Liver (tissue), 3 donors: ENCODE data around the gene GABRG2.

Experiments used
- EGR1 ChIP-seq, 2 donors: IDR thresholded peaks; 2 replicates each; pipeline ENCODE4 v1.6.1; 2016 to 2018; ENCODE audit warnings: antibody characterized with exemption in 2 of 2, low read depth in 2 of 2
- FOXA1 ChIP-seq: IDR thresholded peaks from 2 replicates; pipeline ENCODE4 v1.6.1; 2016; ENCODE audit warnings: antibody characterized with exemption
- GABPA ChIP-seq, 2 donors: IDR thresholded peaks in 1 of 2; conservative IDR thresholded peaks in 1 of 2; 2 replicates each; pipeline ENCODE4 v1.6.1; 2016; ENCODE audit warnings: antibody characterized with exemption in 2 of 2, mild to moderate bottlenecking in 1 of 2, moderate library complexity in 1 of 2
- JUND ChIP-seq, 2 donors: IDR thresholded peaks; 2 replicates each; pipeline ENCODE4 v1.6.1; 2016; ENCODE audit warnings: antibody characterized with exemption in 2 of 2
- RAD21 ChIP-seq, 2 donors: IDR thresholded peaks; 2 replicates each; pipeline ENCODE4 v1.6.1; 2016; ENCODE audit warnings: antibody characterized with exemption in 2 of 2, mild to moderate bottlenecking in 2 of 2
- RXRA ChIP-seq, 2 donors: IDR thresholded peaks; 2 replicates each; pipeline ENCODE4 v1.6.1; 2017 to 2018; ENCODE audit warnings: antibody characterized with exemption in 2 of 2, mild to moderate bottlenecking in 1 of 2
- TAF1 ChIP-seq: conservative IDR thresholded peaks from 2 replicates; pipeline ENCODE4 v1.6.1; 2016; ENCODE audit warnings: antibody characterized with exemption, mild to moderate bottlenecking
- YY1 ChIP-seq: IDR thresholded peaks from 2 replicates; pipeline ENCODE4 v1.6.1; 2016; ENCODE audit warnings: antibody characterized with exemption, mild to moderate bottlenecking
- TF ChIP-seq, protein P1 (sequence below): fragments of 150-350 bp; IDR thresholded peaks from 2 replicates; pipeline ENCODE4 v1.5.1; 2017; ENCODE audit warnings: improper control_type of control experiment, low read depth, low read length; ENCODE audit not compliant: missing input control
- TF ChIP-seq, protein P2 (sequence below): IDR thresholded peaks from 2 replicates; pipeline ENCODE4 v1.6.1; 2016; ENCODE audit warnings: antibody characterized with exemption, mild to moderate bottlenecking
- TF ChIP-seq, protein P3 (sequence below): IDR thresholded peaks from 2 replicates; pipeline ENCODE4 v1.6.1; 2016; ENCODE audit warnings: antibody characterized with exemption
- TF ChIP-seq, protein P4 (sequence below): IDR thresholded peaks from 2 replicates; pipeline ENCODE4 v1.6.1; 2016; ENCODE audit warnings: antibody characterized with exemption
- donor health status: healthy.
- donor health status: healthy.

DNA sequence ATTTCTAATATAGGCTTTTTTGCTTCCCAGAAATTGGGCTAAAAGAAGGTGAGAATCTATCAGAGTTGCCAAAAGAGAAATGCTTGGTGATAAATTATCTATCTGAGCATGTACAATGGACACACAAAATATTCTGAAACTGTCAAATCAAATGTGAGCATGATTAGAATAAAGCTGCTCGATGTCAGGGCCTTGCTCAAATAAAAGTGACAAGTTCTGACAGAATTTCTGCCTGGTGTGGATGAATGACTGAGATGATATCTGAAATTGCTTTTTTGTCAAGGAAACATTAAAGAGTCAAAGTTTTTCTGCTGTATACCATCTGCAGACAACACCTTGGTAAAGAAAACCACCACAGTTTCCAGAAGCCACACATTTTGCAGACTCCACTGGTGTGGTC is 128.8 kb downstream of the GABRG2 start:
- TF ChIP-seq, protein P1, sequence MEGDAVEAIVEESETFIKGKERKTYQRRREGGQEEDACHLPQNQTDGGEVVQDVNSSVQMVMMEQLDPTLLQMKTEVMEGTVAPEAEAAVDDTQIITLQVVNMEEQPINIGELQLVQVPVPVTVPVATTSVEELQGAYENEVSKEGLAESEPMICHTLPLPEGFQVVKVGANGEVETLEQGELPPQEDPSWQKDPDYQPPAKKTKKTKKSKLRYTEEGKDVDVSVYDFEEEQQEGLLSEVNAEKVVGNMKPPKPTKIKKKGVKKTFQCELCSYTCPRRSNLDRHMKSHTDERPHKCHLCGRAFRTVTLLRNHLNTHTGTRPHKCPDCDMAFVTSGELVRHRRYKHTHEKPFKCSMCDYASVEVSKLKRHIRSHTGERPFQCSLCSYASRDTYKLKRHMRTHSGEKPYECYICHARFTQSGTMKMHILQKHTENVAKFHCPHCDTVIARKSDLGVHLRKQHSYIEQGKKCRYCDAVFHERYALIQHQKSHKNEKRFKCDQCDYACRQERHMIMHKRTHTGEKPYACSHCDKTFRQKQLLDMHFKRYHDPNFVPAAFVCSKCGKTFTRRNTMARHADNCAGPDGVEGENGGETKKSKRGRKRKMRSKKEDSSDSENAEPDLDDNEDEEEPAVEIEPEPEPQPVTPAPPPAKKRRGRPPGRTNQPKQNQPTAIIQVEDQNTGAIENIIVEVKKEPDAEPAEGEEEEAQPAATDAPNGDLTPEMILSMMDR, result no peak
- TF ChIP-seq TAF1 (no peak), GABPA (IDR thresholded peaks at IDR 0.05 in 1 of 2, conservative IDR thresholded peaks at IDR 0.05 in 1 of 2) (no peak), FOXA1 (no peak), EGR1 (IDR thresholded peaks at IDR 0.05; ENCODE audit: low read depth in 2 of 2) (no peak), YY1 (no peak), RXRA (IDR thresholded peaks at IDR 0.05) (no peak), JUND (IDR thresholded peaks at IDR 0.05) (no peak), RAD21 (IDR thresholded peaks at IDR 0.05) (no peak)
- TF ChIP-seq, protein P2, sequence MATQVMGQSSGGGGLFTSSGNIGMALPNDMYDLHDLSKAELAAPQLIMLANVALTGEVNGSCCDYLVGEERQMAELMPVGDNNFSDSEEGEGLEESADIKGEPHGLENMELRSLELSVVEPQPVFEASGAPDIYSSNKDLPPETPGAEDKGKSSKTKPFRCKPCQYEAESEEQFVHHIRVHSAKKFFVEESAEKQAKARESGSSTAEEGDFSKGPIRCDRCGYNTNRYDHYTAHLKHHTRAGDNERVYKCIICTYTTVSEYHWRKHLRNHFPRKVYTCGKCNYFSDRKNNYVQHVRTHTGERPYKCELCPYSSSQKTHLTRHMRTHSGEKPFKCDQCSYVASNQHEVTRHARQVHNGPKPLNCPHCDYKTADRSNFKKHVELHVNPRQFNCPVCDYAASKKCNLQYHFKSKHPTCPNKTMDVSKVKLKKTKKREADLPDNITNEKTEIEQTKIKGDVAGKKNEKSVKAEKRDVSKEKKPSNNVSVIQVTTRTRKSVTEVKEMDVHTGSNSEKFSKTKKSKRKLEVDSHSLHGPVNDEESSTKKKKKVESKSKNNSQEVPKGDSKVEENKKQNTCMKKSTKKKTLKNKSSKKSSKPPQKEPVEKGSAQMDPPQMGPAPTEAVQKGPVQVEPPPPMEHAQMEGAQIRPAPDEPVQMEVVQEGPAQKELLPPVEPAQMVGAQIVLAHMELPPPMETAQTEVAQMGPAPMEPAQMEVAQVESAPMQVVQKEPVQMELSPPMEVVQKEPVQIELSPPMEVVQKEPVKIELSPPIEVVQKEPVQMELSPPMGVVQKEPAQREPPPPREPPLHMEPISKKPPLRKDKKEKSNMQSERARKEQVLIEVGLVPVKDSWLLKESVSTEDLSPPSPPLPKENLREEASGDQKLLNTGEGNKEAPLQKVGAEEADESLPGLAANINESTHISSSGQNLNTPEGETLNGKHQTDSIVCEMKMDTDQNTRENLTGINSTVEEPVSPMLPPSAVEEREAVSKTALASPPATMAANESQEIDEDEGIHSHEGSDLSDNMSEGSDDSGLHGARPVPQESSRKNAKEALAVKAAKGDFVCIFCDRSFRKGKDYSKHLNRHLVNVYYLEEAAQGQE, result no peak
- TF ChIP-seq, protein P3, sequence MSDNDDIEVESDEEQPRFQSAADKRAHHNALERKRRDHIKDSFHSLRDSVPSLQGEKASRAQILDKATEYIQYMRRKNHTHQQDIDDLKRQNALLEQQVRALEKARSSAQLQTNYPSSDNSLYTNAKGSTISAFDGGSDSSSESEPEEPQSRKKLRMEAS, result no peak
- TF ChIP-seq, protein P4, sequence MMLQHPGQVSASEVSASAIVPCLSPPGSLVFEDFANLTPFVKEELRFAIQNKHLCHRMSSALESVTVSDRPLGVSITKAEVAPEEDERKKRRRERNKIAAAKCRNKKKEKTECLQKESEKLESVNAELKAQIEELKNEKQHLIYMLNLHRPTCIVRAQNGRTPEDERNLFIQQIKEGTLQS, result no peak
